ENCODE results near the gene RAB40A.

GRCh38 chrX:103464072-103464773, 55.1 kb downstream of the RAB40A start:
- TF ChIP-seq CTCF (IDR thresholded peaks at IDR 0.05), result no peak
- TF ChIP-seq EZH2 (IDR thresholded peaks at IDR 0.05; ENCODE audit: borderline replicate concordance, insufficient read depth, low read depth, low read length, poor library complexity, severe bottlenecking), result no peak
